WTC11 (cell line): Measurements from ENCODE around the gene SENP1. TPM values are rescaled to one million over a fixed set of nuclear protein-coding genes. Genes with fewer than 3 reads are reported as not detected.

Experiments used
- ATAC-seq: fragments of 200-7000 bp; cut with Tn5 transposase; 2 replicates; pipeline ENCODE4 v1.10.0; 2021; ENCODE audit warnings: mild to moderate bottlenecking, moderate library complexity
- CTCF ChIA-PET: fragments of 300-600 bp; sonication (Branson Sonifier 250); formaldehyde crosslinking; loops from one replicate; lab custom pipeline; 2021; ENCODE audit warnings: antibody characterized with exemption; lab: Charles Lee
- POLR2A ChIA-PET: fragments of 350-600 bp; sonication (Branson Sonifier 250); formaldehyde crosslinking; loops from one replicate; lab custom pipeline; 2021; ENCODE audit warnings: antibody characterized with exemption; lab: Charles Lee
- DNase-seq: peaks from one replicate; pipeline ENCODE4 v3.0.0; 2021; ENCODE audit warnings: low spot score
- H3K27ac Mint-ChIP-seq: 2 replicates; pipeline ENCODE4 v1.8.0; 2021; ENCODE audit warnings: mixed read lengths
- H3K27me3 Mint-ChIP-seq: 2 replicates; pipeline ENCODE4 v1.8.0; 2021; ENCODE audit warnings: low read depth, mild to moderate bottlenecking, moderate library complexity, mixed read lengths
- H3K36me3 Mint-ChIP-seq: 2 replicates; pipeline ENCODE4 v1.8.0; 2021; ENCODE audit warnings: mixed read lengths
- H3K4me1 Mint-ChIP-seq: 2 replicates; pipeline ENCODE4 v1.8.0; 2022; ENCODE audit warnings: mixed read lengths
- H3K4me3 Mint-ChIP-seq: 2 replicates; pipeline ENCODE4 v1.8.0; 2021; ENCODE audit warnings: mild to moderate bottlenecking, moderate library complexity, mixed read lengths
- H3K9me3 Mint-ChIP-seq: 2 replicates; pipeline ENCODE4 v1.8.0; 2021; ENCODE audit warnings: mixed read lengths
- ARID4B ChIP-seq: sonication (generic); formaldehyde crosslinking; IDR thresholded peaks from 2 replicates; pipeline ENCODE4 v1.8.0; 2023; ENCODE audit warnings: missing genetic modification reagents, mild to moderate bottlenecking, borderline replicate concordance
- ATF3 ChIP-seq: sonication (generic); formaldehyde crosslinking; conservative IDR thresholded peaks from 2 replicates; pipeline ENCODE4 v1.8.1; 2022; ENCODE audit warnings: mild to moderate bottlenecking, missing genetic modification reagents
- E2F5 ChIP-seq: sonication (generic); formaldehyde crosslinking; IDR thresholded peaks from 2 replicates; pipeline ENCODE4 v1.8.1; 2022; ENCODE audit warnings: mild to moderate bottlenecking, moderate library complexity, missing genetic modification reagents
- EMX1 ChIP-seq: fragments of 250-450 bp; sonication (Bioruptor Pico); IDR thresholded peaks from 2 replicates; pipeline ENCODE4 v1.8.0; 2021; ENCODE audit warnings: mild to moderate bottlenecking
- GRHL2 ChIP-seq: fragments of 250-450 bp; sonication (Bioruptor Pico); IDR thresholded peaks from 2 replicates; pipeline ENCODE4 v1.8.0; 2022; ENCODE audit warnings: mild to moderate bottlenecking, moderate library complexity; ENCODE audit not compliant: insufficient replicate concordance, severe bottlenecking
- IRF1 ChIP-seq: sonication (generic); formaldehyde crosslinking; IDR thresholded peaks from 2 replicates; pipeline ENCODE4 v1.8.0; 2023; ENCODE audit warnings: missing genetic modification reagents
- JAZF1 ChIP-seq: fragments of 250-450 bp; sonication (Bioruptor Pico); IDR thresholded peaks from 2 replicates; pipeline ENCODE4 v1.9.0; 2021; ENCODE audit warnings: moderate library complexity, mild to moderate bottlenecking, inconsistent platforms
- JUN ChIP-seq: sonication (generic); formaldehyde crosslinking; IDR thresholded peaks from 2 replicates; pipeline ENCODE4 v1.8.0; 2023; ENCODE audit warnings: mild to moderate bottlenecking, missing genetic modification reagents
- SMAD3 ChIP-seq: sonication (generic); formaldehyde crosslinking; IDR thresholded peaks from 2 replicates; pipeline ENCODE4 v1.8.0; 2022; ENCODE audit warnings: missing genetic modification reagents, mild to moderate bottlenecking, borderline replicate concordance
- SMAD4 ChIP-seq: sonication (generic); formaldehyde crosslinking; IDR thresholded peaks from 2 replicates; pipeline ENCODE4 v1.8.0; 2022; ENCODE audit warnings: mild to moderate bottlenecking, missing genetic modification reagents
- ZBTB21 ChIP-seq: sonication (generic); formaldehyde crosslinking; IDR thresholded peaks from 2 replicates; pipeline ENCODE4 v1.8.1; 2023; ENCODE audit warnings: mild to moderate bottlenecking, missing genetic modification reagents, borderline replicate concordance
- ZMAT4 ChIP-seq: fragments of 250-450 bp; sonication (Bioruptor Pico); IDR thresholded peaks from 2 replicates; pipeline ENCODE4 v1.9.0; 2021; ENCODE audit warnings: mild to moderate bottlenecking
- ZNF219 ChIP-seq: sonication (generic); formaldehyde crosslinking; IDR thresholded peaks from 2 replicates; pipeline ENCODE4 v1.8.0; 2023; ENCODE audit warnings: missing genetic modification reagents, mild to moderate bottlenecking, borderline replicate concordance
- ZNF263 ChIP-seq: sonication (generic); formaldehyde crosslinking; IDR thresholded peaks from 2 replicates; pipeline ENCODE4 v1.8.1; 2022; ENCODE audit warnings: low read depth, mild to moderate bottlenecking, moderate library complexity, missing genetic modification reagents
- ZNF532 ChIP-seq: fragments of 250-450 bp; sonication (Bioruptor Pico); IDR thresholded peaks from 2 replicates; pipeline ENCODE4 v1.9.0; 2021; ENCODE audit warnings: mild to moderate bottlenecking, borderline replicate concordance
- total RNA-seq: library from RNA; stranded (reverse); gene quantifications from 3 replicates; pipeline ENCODE4 v1.2.3, GENCODE V29; 2021

SENP1 gene
- total RNA-seq, 1 experiment from 2014 or later: 20.4 TPM

- TF ChIP-seq ZNF532 (CRISPR knock-in tag) (no peak), SMAD4 (CRISPR knock-in tag) (no peak), SMAD3 (CRISPR knock-in tag) (no peak), E2F5 (CRISPR knock-in tag) (no peak), ZMAT4 (CRISPR knock-in tag) (no peak), ZNF263 (CRISPR knock-in tag) (no peak), GRHL2 (no peak), JUN (CRISPR knock-in tag) (no peak), ZBTB21 (CRISPR knock-in tag) (no peak), ATF3 (CRISPR knock-in tag) (no peak)
Observed at GRCh38 chr12:48027183-48028002, 78.5 kb downstream of the SENP1 start (continued).

- TF ChIP-seq ZNF219 (CRISPR knock-in tag): no peak
- TF ChIP-seq EMX1 (CRISPR knock-in tag): no peak
- TF ChIP-seq JAZF1: no peak
- TF ChIP-seq ARID4B (CRISPR knock-in tag): no peak
- TF ChIP-seq IRF1 (CRISPR knock-in tag): no peak
- ChIA-PET POLR2A (no interaction called here), CTCF (interaction anchor here (0.6 to 1.3 kb wide), 2 partner anchors 63 to 763 kb away, joined by 3 to 4 read pairs; partner anchors contain the start of gene TMEM106C)
- no peak overlapping the region for H3K4me3 Mint-ChIP-seq
- no peaks in the 10 kb centered on the region for H3K9me3 Mint-ChIP-seq
- ATAC-seq: no peak
- peaks cover 100% of the 10 kb centered on the region for H3K27me3 Mint-ChIP-seq
- peaks cover 27% of the 10 kb centered on the region for H3K4me1 Mint-ChIP-seq
- no peaks in the 10 kb centered on the region for H3K36me3 Mint-ChIP-seq
- no peak for DNase-seq
- no peak overlapping the region for H3K27ac Mint-ChIP-seq
Observed at GRCh38 chr12:48026060-48026827, 79.6 kb downstream of the SENP1 start.
